WTC11 (cell line): ENCODE results near the gene BNC2. TPM values are rescaled to one million over a fixed set of nuclear protein-coding genes. Genes with fewer than 3 reads are reported as not detected.

Source experiments
- ATAC-seq: fragments of 200-7000 bp; cut with Tn5 transposase; 2 replicates; pipeline ENCODE4 v1.10.0; 2021; ENCODE audit warnings: mild to moderate bottlenecking, moderate library complexity
- CTCF ChIA-PET: fragments of 300-600 bp; sonication (Branson Sonifier 250); formaldehyde crosslinking; loops from one replicate; lab custom pipeline; 2021; ENCODE audit warnings: antibody characterized with exemption; lab: Charles Lee
- POLR2A ChIA-PET: fragments of 350-600 bp; sonication (Branson Sonifier 250); formaldehyde crosslinking; loops from one replicate; lab custom pipeline; 2021; ENCODE audit warnings: antibody characterized with exemption; lab: Charles Lee
- DNase-seq: peaks from one replicate; pipeline ENCODE4 v3.0.0; 2021; ENCODE audit warnings: low spot score
- H3K27ac Mint-ChIP-seq: 2 replicates; pipeline ENCODE4 v1.8.0; 2021; ENCODE audit warnings: mixed read lengths
- H3K27me3 Mint-ChIP-seq: 2 replicates; pipeline ENCODE4 v1.8.0; 2021; ENCODE audit warnings: low read depth, mild to moderate bottlenecking, moderate library complexity, mixed read lengths
- H3K36me3 Mint-ChIP-seq: 2 replicates; pipeline ENCODE4 v1.8.0; 2021; ENCODE audit warnings: mixed read lengths
- H3K4me1 Mint-ChIP-seq: 2 replicates; pipeline ENCODE4 v1.8.0; 2022; ENCODE audit warnings: mixed read lengths
- H3K4me3 Mint-ChIP-seq: 2 replicates; pipeline ENCODE4 v1.8.0; 2021; ENCODE audit warnings: mild to moderate bottlenecking, moderate library complexity, mixed read lengths
- H3K9me3 Mint-ChIP-seq: 2 replicates; pipeline ENCODE4 v1.8.0; 2021; ENCODE audit warnings: mixed read lengths
- ARID4B ChIP-seq: sonication (generic); formaldehyde crosslinking; IDR thresholded peaks from 2 replicates; pipeline ENCODE4 v1.8.0; 2023; ENCODE audit warnings: missing genetic modification reagents, mild to moderate bottlenecking, borderline replicate concordance
- ATF3 ChIP-seq: sonication (generic); formaldehyde crosslinking; conservative IDR thresholded peaks from 2 replicates; pipeline ENCODE4 v1.8.1; 2022; ENCODE audit warnings: mild to moderate bottlenecking, missing genetic modification reagents
- E2F1 ChIP-seq: sonication (generic); formaldehyde crosslinking; IDR thresholded peaks from 2 replicates; pipeline ENCODE4 v1.8.0; 2022; ENCODE audit warnings: mild to moderate bottlenecking, missing genetic modification reagents
- EMX1 ChIP-seq: fragments of 250-450 bp; sonication (Bioruptor Pico); IDR thresholded peaks from 2 replicates; pipeline ENCODE4 v1.8.0; 2021; ENCODE audit warnings: mild to moderate bottlenecking
- ESRRA ChIP-seq: sonication (generic); formaldehyde crosslinking; IDR thresholded peaks from 2 replicates; pipeline ENCODE4 v1.8.1; 2022; ENCODE audit warnings: mild to moderate bottlenecking, missing genetic modification reagents, borderline replicate concordance
- FOXP1 ChIP-seq: sonication (generic); formaldehyde crosslinking; IDR thresholded peaks from 2 replicates; pipeline ENCODE4 v1.8.0; 2022; ENCODE audit warnings: missing genetic modification reagents, mild to moderate bottlenecking, moderate library complexity, borderline replicate concordance
- MAX ChIP-seq: sonication (generic); formaldehyde crosslinking; IDR thresholded peaks from 2 replicates; pipeline ENCODE4 v1.8.0; 2022; ENCODE audit warnings: mild to moderate bottlenecking, missing genetic modification reagents
- NFYB ChIP-seq: sonication (generic); formaldehyde crosslinking; conservative IDR thresholded peaks from 2 replicates; pipeline ENCODE4 v1.8.0; 2022; ENCODE audit warnings: low read depth, missing genetic modification reagents
- PRRX2 ChIP-seq: fragments of 250-450 bp; sonication (Bioruptor Pico); IDR thresholded peaks from 2 replicates; pipeline ENCODE4 v1.8.0; 2021; ENCODE audit warnings: mild to moderate bottlenecking
- SMAD3 ChIP-seq: sonication (generic); formaldehyde crosslinking; IDR thresholded peaks from 2 replicates; pipeline ENCODE4 v1.8.0; 2022; ENCODE audit warnings: missing genetic modification reagents, mild to moderate bottlenecking, borderline replicate concordance
- STAT6 ChIP-seq: sonication (generic); formaldehyde crosslinking; conservative IDR thresholded peaks from 2 replicates; pipeline ENCODE4 v1.8.1; 2023; ENCODE audit warnings: mild to moderate bottlenecking, low read depth, missing genetic modification reagents, moderate library complexity
- ZBTB21 ChIP-seq: sonication (generic); formaldehyde crosslinking; IDR thresholded peaks from 2 replicates; pipeline ENCODE4 v1.8.1; 2023; ENCODE audit warnings: mild to moderate bottlenecking, missing genetic modification reagents, borderline replicate concordance
- ZBTB43 ChIP-seq: sonication (generic); formaldehyde crosslinking; IDR thresholded peaks from 2 replicates; pipeline ENCODE4 v1.8.1; 2023; ENCODE audit warnings: mild to moderate bottlenecking, missing genetic modification reagents
- ZNF232 ChIP-seq: sonication (generic); formaldehyde crosslinking; IDR thresholded peaks from 2 replicates; pipeline ENCODE4 v1.8.0; 2022; ENCODE audit warnings: mild to moderate bottlenecking, missing genetic modification reagents
- ZNF416 ChIP-seq: fragments of 250-450 bp; sonication (Bioruptor Pico); IDR thresholded peaks from 2 replicates; pipeline ENCODE4 v1.9.0; 2021; ENCODE audit warnings: mild to moderate bottlenecking, inconsistent platforms
- ZNF423 ChIP-seq: fragments of 250-450 bp; sonication (Bioruptor Pico); IDR thresholded peaks from 2 replicates; pipeline ENCODE4 v2.1.2; 2022; ENCODE audit warnings: mild to moderate bottlenecking, moderate library complexity
- ZNF425 ChIP-seq: fragments of 250-450 bp; sonication (Bioruptor Pico); conservative IDR thresholded peaks from 2 replicates; pipeline ENCODE4 v1.9.0; 2021; ENCODE audit warnings: mild to moderate bottlenecking
- total RNA-seq: library from RNA; stranded (reverse); gene quantifications from 3 replicates; pipeline ENCODE4 v1.2.3, GENCODE V29; 2021

BNC2 gene
- total RNA-seq, 1 experiment from 2014 or later = 33.3 TPM

GRCh38 chr9:16458696-16459420, 411.6 kb downstream of the BNC2 start (continued):
- TF ChIP-seq E2F1 (CRISPR knock-in tag) (no peak), PRRX2 (CRISPR knock-in tag) (no peak), ESRRA (no peak), EMX1 (CRISPR knock-in tag) (no peak), SMAD3 (CRISPR knock-in tag) (no peak), MAX (CRISPR knock-in tag) (no peak), ZNF423 (CRISPR knock-in tag) (no peak), ZBTB21 (CRISPR knock-in tag) (no peak), ATF3 (no peak), ZNF425 (CRISPR knock-in tag) (no peak), ZBTB43 (CRISPR knock-in tag) (no peak), NFYB (CRISPR knock-in tag) (no peak), ZNF232 (CRISPR knock-in tag) (no peak)

- Mint-ChIP-seq H3K4me1 (peaks cover 28% of the 10 kb centered on the region), H3K27me3 (no peaks in the 10 kb centered on the region), H3K27ac (no peak overlapping the region), H3K4me3 (no peak overlapping the region), H3K9me3 (no peaks in the 10 kb centered on the region), H3K36me3 (no peaks in the 10 kb centered on the region)
- no peak for ATAC-seq
- DNase-seq = no peak
- ChIA-PET CTCF (interaction anchor here (1.2 kb wide), 1 partner anchor 41 kb away, joined by 3 read pairs; no protein-coding TSS in a partner anchor), POLR2A (interaction anchor here (0.6 kb wide), 2 partner anchors 28 to 159 kb away, joined by 3 to 5 read pairs; no protein-coding TSS in a partner anchor)
- TF ChIP-seq FOXP1 (CRISPR knock-in tag) (no peak), ARID4B (CRISPR knock-in tag) (no peak), ZNF416 (no peak), NFYB (CRISPR knock-in tag) (no peak), ZNF425 (CRISPR knock-in tag) (no peak), STAT6 (CRISPR knock-in tag) (no peak), ZBTB43 (CRISPR knock-in tag) (no peak)
Measured at GRCh38 chr9:16455842-16456241, 414.6 kb downstream of the BNC2 start.
